GM06990 (cell line): Measurements from ENCODE around the gene TMEM214.

ENCODE experiments used
- DNase-seq: peaks from one replicate; pipeline ENCODE4 v3.0.0-alpha.2; 2011; ENCODE audit not compliant: insufficient read length; ENCODE audit errors: extremely low read depth
- H3K27me3 ChIP-seq: replicated peaks from 2 replicates; pipeline ENCODE4 v1.6.0; 2011; ENCODE audit warnings: low read length; ENCODE audit not compliant: control insufficient read depth, insufficient read depth
- H3K36me3 ChIP-seq: 2 replicates; pipeline ENCODE4 v1.5.1; 2011; ENCODE audit warnings: low read length; ENCODE audit not compliant: control insufficient read depth, insufficient read depth
- H3K4me3 ChIP-seq: replicated peaks from 2 replicates; pipeline ENCODE4 v1.5.1; 2011; ENCODE audit warnings: low read depth, mild to moderate bottlenecking, control low read depth, low read length
- TF ChIP-seq, protein P1 (sequence below): IDR thresholded peaks from 2 replicates; pipeline ENCODE4 v1.5.1; 2011; ENCODE audit warnings: low read length, control low read depth, mild to moderate bottlenecking, inconsistent platforms; ENCODE audit not compliant: insufficient read depth, poor library complexity, severe bottlenecking

TMEM214 gene

DNA sequence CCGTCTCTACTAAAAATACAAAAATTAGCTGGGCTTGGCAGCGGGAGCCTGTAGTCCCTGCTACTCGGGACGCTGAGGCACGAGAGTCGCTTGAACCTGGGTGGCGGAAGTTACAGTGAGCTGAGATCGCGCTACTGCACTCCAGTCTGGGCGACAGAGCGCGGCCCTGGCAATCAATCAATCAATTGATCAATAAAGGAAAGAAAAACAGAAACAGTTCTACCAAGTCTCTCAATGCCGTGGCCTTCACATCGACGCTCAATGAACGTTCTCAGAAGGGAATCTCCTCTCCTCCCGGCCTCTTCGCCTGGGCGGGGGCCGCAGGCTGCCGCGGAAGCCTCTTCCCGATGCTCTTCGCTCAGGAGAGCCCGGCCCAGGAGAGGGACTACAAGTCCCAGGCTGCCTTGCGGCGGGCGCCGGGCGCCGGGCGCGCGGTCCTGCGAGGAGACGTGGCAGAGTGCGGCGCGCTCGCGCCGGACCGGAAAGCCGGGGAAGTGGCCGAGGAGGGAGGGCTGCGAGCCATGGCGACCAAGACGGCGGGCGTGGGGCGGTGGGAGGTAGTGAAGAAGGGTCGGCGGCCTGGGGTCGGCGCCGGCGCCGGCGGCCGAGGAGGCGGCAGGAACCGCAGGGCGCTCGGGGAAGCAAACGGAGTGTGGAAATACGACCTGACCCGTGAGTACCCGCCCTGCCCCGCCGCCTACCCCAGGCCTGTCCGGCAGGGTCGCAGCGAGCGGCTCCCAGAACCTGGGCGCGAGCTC lies at the start of gene TMEM214:
Gene TMEM214, plus strand, starts transcription at position 471 of the 758 bp plus-strand sequence. Its CDS starts 51 bp downstream, at position 522.
- H3K36me3 ChIP-seq, result peaks cover 29% of the 10 kb centered on the region
- peak; percentile 94 for DNase-seq
- TF ChIP-seq, protein P1, sequence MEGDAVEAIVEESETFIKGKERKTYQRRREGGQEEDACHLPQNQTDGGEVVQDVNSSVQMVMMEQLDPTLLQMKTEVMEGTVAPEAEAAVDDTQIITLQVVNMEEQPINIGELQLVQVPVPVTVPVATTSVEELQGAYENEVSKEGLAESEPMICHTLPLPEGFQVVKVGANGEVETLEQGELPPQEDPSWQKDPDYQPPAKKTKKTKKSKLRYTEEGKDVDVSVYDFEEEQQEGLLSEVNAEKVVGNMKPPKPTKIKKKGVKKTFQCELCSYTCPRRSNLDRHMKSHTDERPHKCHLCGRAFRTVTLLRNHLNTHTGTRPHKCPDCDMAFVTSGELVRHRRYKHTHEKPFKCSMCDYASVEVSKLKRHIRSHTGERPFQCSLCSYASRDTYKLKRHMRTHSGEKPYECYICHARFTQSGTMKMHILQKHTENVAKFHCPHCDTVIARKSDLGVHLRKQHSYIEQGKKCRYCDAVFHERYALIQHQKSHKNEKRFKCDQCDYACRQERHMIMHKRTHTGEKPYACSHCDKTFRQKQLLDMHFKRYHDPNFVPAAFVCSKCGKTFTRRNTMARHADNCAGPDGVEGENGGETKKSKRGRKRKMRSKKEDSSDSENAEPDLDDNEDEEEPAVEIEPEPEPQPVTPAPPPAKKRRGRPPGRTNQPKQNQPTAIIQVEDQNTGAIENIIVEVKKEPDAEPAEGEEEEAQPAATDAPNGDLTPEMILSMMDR, result no peak

GRCh38 chr2:26983746-26984145 lies 49.0 kb upstream of the TMEM214 start:
- no peaks in the 10 kb centered on the region; the same call in 1 of the 2 replicates for H3K27me3 ChIP-seq
- no peaks in the 10 kb centered on the region for H3K36me3 ChIP-seq
- TF ChIP-seq, protein P1, result no peak
- DNase-seq, result no peak
- no peak overlapping the region for H3K4me3 ChIP-seq

More for the DNA sequence above, at the start of gene TMEM214:
- no peaks in the 10 kb centered on the region for H3K27me3 ChIP-seq
- H3K4me3 ChIP-seq, result peak within 1 kb of the TSS; percentile 85

GRCh38 chr2:26985807-26986206 lies 47.0 kb upstream of the TMEM214 start:
- H3K4me3 ChIP-seq, result no peak overlapping the region
- TF ChIP-seq, protein P1, result no peak
- no peaks in the 10 kb centered on the region; the same call in 1 of the 2 replicates for H3K27me3 ChIP-seq
- no peak for DNase-seq
- no peaks in the 10 kb centered on the region for H3K36me3 ChIP-seq

DNA sequence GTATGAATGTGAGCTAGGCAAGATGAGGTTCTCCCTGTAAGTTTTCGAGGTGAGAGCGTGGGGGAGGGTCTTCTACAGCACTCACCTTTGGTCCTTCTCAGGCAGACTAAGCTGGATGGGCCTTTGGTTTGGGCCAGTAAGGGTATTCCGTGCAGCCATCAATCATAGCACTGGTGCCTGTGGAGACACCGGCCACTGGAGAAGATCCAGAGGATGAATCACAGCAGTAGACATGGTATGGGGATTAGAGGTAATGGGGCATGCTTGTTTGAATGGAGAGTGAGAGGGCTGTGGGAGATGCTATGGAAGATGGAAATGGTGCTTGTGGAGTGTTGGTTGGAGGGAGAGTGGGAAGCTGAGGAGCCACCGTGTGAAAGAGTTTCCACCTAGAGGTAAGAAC lies 46.2 kb upstream of the TMEM214 start:
- H3K27me3 ChIP-seq, result no peaks in the 10 kb centered on the region; the same call in 1 of the 2 replicates
- no peak for DNase-seq
- no peak overlapping the region for H3K4me3 ChIP-seq
- TF ChIP-seq, protein P1, result no peak
- no peaks in the 10 kb centered on the region for H3K36me3 ChIP-seq

- Histone ChIP-seq H3K4me3 (no peak overlapping the region), H3K36me3 (no peaks in the 10 kb centered on the region), H3K27me3 (no peaks in the 10 kb centered on the region)
- TF ChIP-seq, protein P1, result no peak
- DNase-seq, result no peak
Observed at GRCh38 chr2:26988058-26988860, 44.5 kb upstream of the TMEM214 start.
